ENCODE results near the gene C11orf24.

Gene C11orf24

GRCh38 chr11:68212421-68213134, 59.2 kb downstream of the C11orf24 start:
- Mint-ChIP-seq H3K4me1 (peaks cover 59% of the 10 kb centered on the region), H3K36me3 (ENCODE audit: low read depth) (peaks cover 4% of the 10 kb centered on the region), H3K9me3 (no peaks in the 10 kb centered on the region), H3K27ac (peak overlapping the region; percentile 98), H3K27me3 (ENCODE audit: low read depth, poor library complexity) (peaks cover 19% of the 10 kb centered on the region), H3K4me3 (peak overlapping the region; percentile 100)
- DNase-seq = peak; percentile 76
- TF ChIP-seq CTCF (IDR thresholded peaks at IDR 0.05) = no peak

- Mint-ChIP-seq H3K4me1 (peaks cover 68% of the 10 kb centered on the region), H3K4me3 (peak overlapping the region; percentile 100), H3K27me3 (ENCODE audit: low read depth, poor library complexity) (peaks cover 9% of the 10 kb centered on the region), H3K36me3 (ENCODE audit: low read depth) (peaks cover 9% of the 10 kb centered on the region), H3K27ac (peak overlapping the region; percentile 96), H3K9me3 (no peaks in the 10 kb centered on the region)
- TF ChIP-seq CTCF (IDR thresholded peaks at IDR 0.05) = no peak
- no peak for DNase-seq
These were observed 60.2 kb downstream of the C11orf24 start for GRCh38 chr11:68211546-68211945.

Data from nephron progenitor cell (in vitro differentiated cells).